SK-N-MC (cell line): ENCODE data around the gene SRRM2.
A peak's percentile ranks its signal among the peaks of the same experiment; 100 is the strongest.

ENCODE experiments used
- DNase-seq: peaks from one replicate; pipeline ENCODE4 v3.0.0-alpha.2; 2011; ENCODE audit warnings: low read depth, low spot score
- H3K27ac ChIP-seq: fragments of 200-600 bp; sonication (generic); 2 replicates; pipeline ENCODE4 v1.5.1; 2016; ENCODE audit warnings: mixed run types
- H3K36me3 ChIP-seq: fragments of 200-600 bp; sonication (generic); 2 replicates; pipeline ENCODE4 v1.6.1; 2017; ENCODE audit warnings: antibody characterized with exemption, low read length, mixed read lengths; ENCODE audit not compliant: insufficient read depth
- H3K4me3 ChIP-seq: fragments of 200-600 bp; sonication (generic); 2 replicates; pipeline ENCODE4 v1.5.1; 2016
- H3K9ac ChIP-seq: fragments of 200-600 bp; sonication (generic); 2 replicates; pipeline ENCODE4 v1.8.0; 2017; ENCODE audit warnings: mixed run types, mixed read lengths; ENCODE audit not compliant: insufficient read length
- H3K9me3 ChIP-seq: fragments of 200-600 bp; sonication (generic); 2 replicates; pipeline ENCODE4 v1.6.1; 2017; ENCODE audit warnings: low read depth, mild to moderate bottlenecking, antibody characterized with exemption, low read length, moderate library complexity, mixed read lengths
- EZH2 ChIP-seq: fragments of 200-600 bp; sonication (generic); IDR thresholded peaks from one replicate; pipeline ENCODE4 v1.6.1; 2017; ENCODE audit warnings: antibody characterized with exemption
- FOXP2 ChIP-seq: optimal IDR thresholded peaks from 2 replicates; pipeline ENCODE3; 2011; ENCODE audit warnings: mild to moderate bottlenecking, moderate library complexity; ENCODE audit not compliant: insufficient read depth; ENCODE audit errors: extremely low read length, control extremely low read depth
- POLR2AphosphoS5 ChIP-seq: IDR thresholded peaks from 2 replicates; pipeline ENCODE4 v1.6.1; 2012; ENCODE audit warnings: mild to moderate bottlenecking, low read depth, low read length, borderline replicate concordance

The SRRM2 gene

GRCh38 chr16:2762711-2763110, 10.3 kb downstream of the SRRM2 start:
- Histone ChIP-seq H3K9ac (no peak overlapping the region), H3K9me3 (no peaks in the 10 kb centered on the region), H3K27ac (no peak overlapping the region), H3K4me3 (no peak overlapping the region), H3K36me3 (peaks cover 100% of the 10 kb centered on the region)
- no peak for DNase-seq
- TF ChIP-seq EZH2, result no peak
- TF ChIP-seq FOXP2, result no peak
- no peak for TF ChIP-seq POLR2AphosphoS5

- Histone ChIP-seq H3K9me3 (no peaks in the 10 kb centered on the region), H3K9ac (no peak overlapping the region), H3K36me3 (peaks cover 100% of the 10 kb centered on the region), H3K27ac (no peak overlapping the region), H3K4me3 (no peak overlapping the region)
- TF ChIP-seq FOXP2 (no peak), POLR2AphosphoS5 (no peak), EZH2 (no peak)
- no peak for DNase-seq
These were observed 10.7 kb downstream of the SRRM2 start for GRCh38 chr16:2763173-2763572.

- TF ChIP-seq POLR2AphosphoS5, result no peak
- Histone ChIP-seq H3K36me3 (peaks cover 100% of the 10 kb centered on the region), H3K9me3 (no peaks in the 10 kb centered on the region), H3K9ac (no peak overlapping the region), H3K4me3 (no peak overlapping the region), H3K27ac (no peak overlapping the region)
- no peak for DNase-seq
These were observed 12.3 kb downstream of the SRRM2 start for GRCh38 chr16:2764718-2765117.

GRCh38 chr16:2765462-2766404, 13.3 kb downstream of the SRRM2 start:
- no peak for TF ChIP-seq FOXP2
- TF ChIP-seq POLR2AphosphoS5, result no peak
- no peak for TF ChIP-seq EZH2
- Histone ChIP-seq H3K4me3 (no peak overlapping the region), H3K36me3 (peaks cover 100% of the 10 kb centered on the region), H3K27ac (no peak overlapping the region), H3K9ac (no peak overlapping the region), H3K9me3 (no peaks in the 10 kb centered on the region)
- no peak for DNase-seq

GRCh38 chr16:2766430-2767139, 14.1 kb downstream of the SRRM2 start:
- no peak for TF ChIP-seq EZH2
- 0 out of 2 replicates have a peak, but pooled peaks have one; percentile 34 for TF ChIP-seq POLR2AphosphoS5
- TF ChIP-seq FOXP2, result no peak
- H3K4me3 ChIP-seq, result no peak overlapping the region
- peaks cover 100% of the 10 kb centered on the region for H3K36me3 ChIP-seq
- no peak overlapping the region for H3K27ac ChIP-seq
- no peak for DNase-seq
- no peaks in the 10 kb centered on the region for H3K9me3 ChIP-seq
- H3K9ac ChIP-seq, result no peak overlapping the region

GRCh38 chr16:2767140-2767731, 14.8 kb downstream of the SRRM2 start:
- DNase-seq, result no peak
- H3K36me3 ChIP-seq, result peaks cover 100% of the 10 kb centered on the region
- TF ChIP-seq POLR2AphosphoS5 (no peak), FOXP2 (no peak), EZH2 (no peak)
- H3K4me3 ChIP-seq, result no peak overlapping the region
- no peaks in the 10 kb centered on the region for H3K9me3 ChIP-seq
- H3K9ac ChIP-seq, result no peak overlapping the region
- H3K27ac ChIP-seq, result no peak overlapping the region

- H3K9ac ChIP-seq, result no peak overlapping the region
- TF ChIP-seq POLR2AphosphoS5, result no peak
- no peak for TF ChIP-seq FOXP2
- peaks cover 96% of the 10 kb centered on the region for H3K36me3 ChIP-seq
These were observed 15.5 kb downstream of the SRRM2 start for GRCh38 chr16:2767891-2768290.

GRCh38 chr16:2768403-2769089, 16.1 kb downstream of the SRRM2 start:
- no peak for DNase-seq
- TF ChIP-seq EZH2 (no peak), POLR2AphosphoS5 (no peak), FOXP2 (no peak)
- Histone ChIP-seq H3K27ac (peak overlapping the region; percentile 31; the same call in 1 of the 2 replicates), H3K36me3 (peaks cover 96% of the 10 kb centered on the region), H3K4me3 (no peak overlapping the region), H3K9me3 (no peaks in the 10 kb centered on the region), H3K9ac (no peak overlapping the region)

More at GRCh38 chr16:2767891-2768290, 15.5 kb downstream of the SRRM2 start:
- no peak overlapping the region for H3K27ac ChIP-seq
- no peaks in the 10 kb centered on the region for H3K9me3 ChIP-seq
- no peak overlapping the region for H3K4me3 ChIP-seq
- no peak for DNase-seq
